ENCODE data around the gene MEIKIN. TPM values are rescaled to one million over a fixed set of nuclear protein-coding genes. Genes with fewer than 3 reads are reported as not detected.

The MEIKIN gene
- polyA plus RNA-seq, 1 donor (not counting 4 experiments of a cell fraction or from before 2014, with no cell fraction given): not detected

DNA sequence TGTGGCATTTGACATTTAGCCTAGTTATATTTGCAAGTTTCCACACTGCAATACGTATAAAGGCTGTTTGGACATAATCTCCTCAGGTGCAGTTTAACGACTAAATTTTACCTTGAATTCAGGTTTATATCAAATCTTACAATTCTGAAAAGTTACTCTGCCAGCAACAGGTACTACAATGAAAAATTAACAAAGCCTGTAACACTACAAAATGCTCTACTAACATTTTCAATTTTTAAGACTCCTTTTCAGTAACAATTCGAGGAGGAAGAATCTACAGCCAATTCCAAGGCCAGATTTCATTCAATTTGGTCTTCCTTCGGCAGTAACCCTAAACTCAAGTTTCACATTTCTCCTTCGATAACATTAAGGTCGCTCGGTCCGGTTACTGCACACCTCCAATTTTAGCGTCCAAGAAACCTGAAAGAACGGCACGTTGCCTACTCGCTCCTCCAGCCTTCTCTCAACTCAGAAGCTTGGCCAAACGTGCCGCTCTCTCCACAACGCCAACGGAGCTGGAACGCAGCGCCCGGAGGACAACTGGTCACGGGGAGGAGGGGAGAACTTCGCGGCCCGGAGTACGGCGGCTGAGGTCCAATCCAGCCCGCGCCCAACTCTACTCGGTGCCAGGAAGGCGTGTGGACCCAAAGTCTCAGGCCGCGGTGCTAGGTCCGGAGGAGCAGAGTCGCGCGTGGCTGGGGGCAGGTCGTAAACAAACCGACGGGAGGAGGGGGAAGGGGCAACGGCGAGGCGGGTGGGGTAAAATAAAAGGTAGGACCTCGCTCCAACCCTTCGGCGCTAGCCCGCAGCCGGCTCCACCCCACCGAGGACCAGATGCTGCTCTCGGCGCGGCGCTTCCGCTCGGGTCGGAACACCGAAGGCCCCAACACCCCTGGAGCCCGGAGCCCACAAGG is 149.3 kb downstream of the MEIKIN start:
- FAIRE-seq (no peak), DNase-seq (ENCODE audit: low read depth, low spot score) (no peak)
- Histone ChIP-seq H4K20me1 (ENCODE audit: control insufficient read depth, extremely low read depth, insufficient read depth, low read length) (no peaks in the 10 kb centered on the region), H3K9me1 (ENCODE audit: control insufficient read depth, extremely low read depth, insufficient read depth, low read length) (peaks cover 3% of the 10 kb centered on the region), H3K9ac (ENCODE audit: control insufficient read depth, extremely low read depth, insufficient read depth, low read length) (peak overlapping the region; percentile 99), H3K36me3 (ENCODE audit: control insufficient read depth in 2 of 2, extremely low read depth in 1 of 2, insufficient read depth in 2 of 2, low read length in 2 of 2) (no peaks in the 10 kb centered on the region), H2AFZ (ENCODE audit: control insufficient read depth, low read length) (peak overlapping the region; percentile 70), H3K4me1 (ENCODE audit: control insufficient read depth, extremely low read depth, insufficient read depth, low read length) (peaks cover 11% of the 10 kb centered on the region), H3K4me2 (ENCODE audit: control insufficient read depth, extremely low read depth, insufficient read depth, low read depth, low read length) (peak overlapping the region; percentile 96), H3K4me3 (ENCODE audit: control insufficient read depth in 2 of 3, extremely low read depth in 1 of 3, insufficient read depth in 2 of 3, low read depth in 1 of 3, low read length in 3 of 3) (peak overlapping the region; percentile 92 to 100 (median 96)), H3K27ac (ENCODE audit: control insufficient read depth, insufficient read depth, low read length) (peak overlapping the region; percentile 97), H3K27me3 (ENCODE audit: control insufficient read depth, extremely low read depth, insufficient read depth, low read length) (no peaks in the 10 kb centered on the region), H3K79me2 (ENCODE audit: control insufficient read depth, insufficient read depth, low read length) (peaks cover 51% of the 10 kb centered on the region), H3K9me3 (ENCODE audit: control insufficient read depth, low read depth, low read length) (no peaks in the 10 kb centered on the region)
- dilution Hi-C loops (cut with MboI; ENCODE audit: extremely low pct_ligation_motif_present, low sequenced_read_pairs): no loop called here
- TF ChIP-seq, protein P1, sequence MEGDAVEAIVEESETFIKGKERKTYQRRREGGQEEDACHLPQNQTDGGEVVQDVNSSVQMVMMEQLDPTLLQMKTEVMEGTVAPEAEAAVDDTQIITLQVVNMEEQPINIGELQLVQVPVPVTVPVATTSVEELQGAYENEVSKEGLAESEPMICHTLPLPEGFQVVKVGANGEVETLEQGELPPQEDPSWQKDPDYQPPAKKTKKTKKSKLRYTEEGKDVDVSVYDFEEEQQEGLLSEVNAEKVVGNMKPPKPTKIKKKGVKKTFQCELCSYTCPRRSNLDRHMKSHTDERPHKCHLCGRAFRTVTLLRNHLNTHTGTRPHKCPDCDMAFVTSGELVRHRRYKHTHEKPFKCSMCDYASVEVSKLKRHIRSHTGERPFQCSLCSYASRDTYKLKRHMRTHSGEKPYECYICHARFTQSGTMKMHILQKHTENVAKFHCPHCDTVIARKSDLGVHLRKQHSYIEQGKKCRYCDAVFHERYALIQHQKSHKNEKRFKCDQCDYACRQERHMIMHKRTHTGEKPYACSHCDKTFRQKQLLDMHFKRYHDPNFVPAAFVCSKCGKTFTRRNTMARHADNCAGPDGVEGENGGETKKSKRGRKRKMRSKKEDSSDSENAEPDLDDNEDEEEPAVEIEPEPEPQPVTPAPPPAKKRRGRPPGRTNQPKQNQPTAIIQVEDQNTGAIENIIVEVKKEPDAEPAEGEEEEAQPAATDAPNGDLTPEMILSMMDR (optimal IDR thresholded peaks at IDR 0.05 in 1 of 3, IDR thresholded peaks at IDR 0.05 in 1 of 3, conservative IDR thresholded peaks at IDR 0.05 in 1 of 3; ENCODE audit: extremely low read depth in 1 of 3, insufficient read depth in 2 of 3, low read length in 3 of 3): no peak
- TF ChIP-seq EZH2 (IDR thresholded peaks at IDR 0.05; ENCODE audit: low read length): no peak

DNA sequence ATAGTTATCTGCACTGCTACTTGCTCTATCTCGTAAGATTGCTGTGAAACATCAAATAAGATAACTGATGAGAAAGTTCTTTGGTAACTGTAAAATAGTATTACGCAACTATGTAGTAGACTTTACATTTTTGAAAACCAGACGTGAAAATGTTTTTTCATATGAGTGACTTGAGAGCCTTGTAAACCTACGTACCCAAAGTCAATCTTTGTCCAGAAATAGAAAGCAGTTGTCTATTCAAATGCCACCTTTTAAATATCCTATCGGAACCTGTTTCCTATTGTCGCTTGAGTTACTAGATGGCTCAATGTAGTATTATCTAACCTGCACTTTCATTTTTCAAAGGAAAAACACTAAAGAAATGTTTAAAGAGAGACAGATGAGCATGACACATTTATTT is 150.2 kb downstream of the MEIKIN start:
- TF ChIP-seq EZH2 (IDR thresholded peaks at IDR 0.05; ENCODE audit: low read length): no peak
- TF ChIP-seq, protein P1 (optimal IDR thresholded peaks at IDR 0.05 in 1 of 3, IDR thresholded peaks at IDR 0.05 in 1 of 3, conservative IDR thresholded peaks at IDR 0.05 in 1 of 3; ENCODE audit: extremely low read depth in 1 of 3, insufficient read depth in 2 of 3, low read length in 3 of 3): no peak
- H3K27me3 ChIP-seq (ENCODE audit: control insufficient read depth, extremely low read depth, insufficient read depth, low read length): no peaks in the 10 kb centered on the region
- no peaks in the 10 kb centered on the region for H4K20me1 ChIP-seq (ENCODE audit: control insufficient read depth, extremely low read depth, insufficient read depth, low read length)
- no peaks in the 10 kb centered on the region for H3K9me3 ChIP-seq (ENCODE audit: control insufficient read depth, low read depth, low read length)
- H3K9ac ChIP-seq (ENCODE audit: control insufficient read depth, extremely low read depth, insufficient read depth, low read length): peak overlapping the region; percentile 99
- H2AFZ ChIP-seq (ENCODE audit: control insufficient read depth, low read length): no peak overlapping the region
- DNase-seq (ENCODE audit: low read depth, low spot score) (no peak), FAIRE-seq (no peak)
- H3K36me3 ChIP-seq (ENCODE audit: control insufficient read depth in 2 of 2, extremely low read depth in 1 of 2, insufficient read depth in 2 of 2, low read length in 2 of 2): no peaks in the 10 kb centered on the region
- peaks cover 3% of the 10 kb centered on the region for H3K9me1 ChIP-seq (ENCODE audit: control insufficient read depth, extremely low read depth, insufficient read depth, low read length)
- peak overlapping the region; percentile 92 to 100 (median 96) for H3K4me3 ChIP-seq (ENCODE audit: control insufficient read depth in 2 of 3, extremely low read depth in 1 of 3, insufficient read depth in 2 of 3, low read depth in 1 of 3, low read length in 3 of 3)
- peak overlapping the region; percentile 97 for H3K27ac ChIP-seq (ENCODE audit: control insufficient read depth, insufficient read depth, low read length)
- H3K4me2 ChIP-seq (ENCODE audit: control insufficient read depth, extremely low read depth, insufficient read depth, low read depth, low read length): peak overlapping the region; percentile 96
- peaks cover 60% of the 10 kb centered on the region for H3K79me2 ChIP-seq (ENCODE audit: control insufficient read depth, insufficient read depth, low read length)
- dilution Hi-C loops (cut with MboI; ENCODE audit: extremely low pct_ligation_motif_present, low sequenced_read_pairs): no loop called here
- H3K4me1 ChIP-seq (ENCODE audit: control insufficient read depth, extremely low read depth, insufficient read depth, low read length): peaks cover 11% of the 10 kb centered on the region

All from keratinocyte (primary cell).